Ishikawa (cell line): ENCODE data around the gene GBF1.

Experiments used
- CEBPB ChIP-seq: IDR thresholded peaks from 2 replicates; pipeline ENCODE4 v1.6.1; 2012
- CREB1 ChIP-seq: IDR thresholded peaks from 2 replicates; pipeline ENCODE4 v1.6.1; 2012; ENCODE audit warnings: low read depth
- EGR1 ChIP-seq: IDR thresholded peaks from 2 replicates; pipeline ENCODE4 v1.6.1; 2012
- EP300 ChIP-seq: IDR thresholded peaks from 2 replicates; pipeline ENCODE4 v1.6.1; 2012; ENCODE audit warnings: borderline replicate concordance
- FOXM1 ChIP-seq: IDR thresholded peaks from 2 replicates; pipeline ENCODE4 v1.6.1; 2012; ENCODE audit warnings: low read depth, borderline replicate concordance
- MAX ChIP-seq: IDR thresholded peaks from 2 replicates; pipeline ENCODE4 v1.6.1; 2012
- NFIC ChIP-seq: IDR thresholded peaks from 2 replicates; pipeline ENCODE4 v1.6.1; 2012
- RAD21 ChIP-seq: IDR thresholded peaks from 2 replicates; pipeline ENCODE4 v1.6.1; 2012; ENCODE audit warnings: low read depth
- TAF1 ChIP-seq: IDR thresholded peaks from 2 replicates; pipeline ENCODE4 v1.6.1; 2012; ENCODE audit warnings: low read depth, mild to moderate bottlenecking
- TCF12 ChIP-seq: IDR thresholded peaks from 2 replicates; pipeline ENCODE4 v1.6.1; 2012; ENCODE audit warnings: low read depth
- TEAD4 ChIP-seq: IDR thresholded peaks from 2 replicates; pipeline ENCODE4 v1.6.1; 2012
- YY1 ChIP-seq: IDR thresholded peaks from 2 replicates; pipeline ENCODE4 v1.6.1; 2012; ENCODE audit warnings: low read depth
- ZBTB7A ChIP-seq: IDR thresholded peaks from 2 replicates; pipeline ENCODE4 v1.6.1; 2012; ENCODE audit warnings: low read depth
- TF ChIP-seq, protein P1 (sequence below): IDR thresholded peaks from 2 replicates; pipeline ENCODE4 v1.6.1; 2012
- TF ChIP-seq, protein P2 (sequence below): IDR thresholded peaks from 2 replicates; pipeline ENCODE4 v1.6.1; 2012; ENCODE audit warnings: low read depth, mild to moderate bottlenecking

GBF1 gene

DNA sequence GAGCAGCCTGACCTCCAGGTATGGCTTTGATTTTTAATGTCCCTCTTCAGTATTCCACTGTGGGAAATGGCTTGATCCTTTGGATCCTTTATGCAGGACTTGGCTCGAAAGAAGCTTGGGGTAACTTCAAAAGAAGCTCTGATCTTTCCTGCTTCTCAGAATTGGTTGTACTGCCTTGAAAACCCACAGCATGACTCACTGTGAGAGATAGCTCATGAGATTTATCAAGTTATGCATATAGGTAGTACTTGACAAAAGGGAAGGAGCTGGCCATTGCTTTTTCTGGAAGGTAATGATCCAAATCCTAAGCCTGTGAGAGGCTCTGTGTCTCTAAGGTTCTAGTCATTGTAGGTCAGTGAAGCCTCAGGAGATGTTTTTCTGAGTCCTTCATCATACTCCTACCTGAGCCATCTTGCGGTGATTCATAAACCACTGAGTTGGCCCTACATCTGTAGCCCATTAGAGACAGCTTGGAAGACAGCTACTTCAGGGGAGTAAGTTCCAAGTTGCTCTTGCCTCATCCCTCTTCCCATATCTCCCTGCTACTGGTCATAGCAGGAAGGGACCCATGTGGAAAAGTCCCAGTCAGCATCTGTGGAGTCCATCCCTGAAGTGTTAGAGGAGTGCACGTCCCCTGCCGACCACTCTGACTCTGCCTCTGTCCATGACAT is 113.5 kb downstream of the GBF1 start:
- TF ChIP-seq MAX (no peak), CEBPB (no peak), EGR1 (no peak), YY1 (no peak), TEAD4 (no peak), FOXM1 (no peak), RAD21 (no peak), NFIC (no peak), ZBTB7A (no peak), TCF12 (no peak), TAF1 (no peak), CREB1 (no peak), EP300 (no peak)
- TF ChIP-seq, protein P1, sequence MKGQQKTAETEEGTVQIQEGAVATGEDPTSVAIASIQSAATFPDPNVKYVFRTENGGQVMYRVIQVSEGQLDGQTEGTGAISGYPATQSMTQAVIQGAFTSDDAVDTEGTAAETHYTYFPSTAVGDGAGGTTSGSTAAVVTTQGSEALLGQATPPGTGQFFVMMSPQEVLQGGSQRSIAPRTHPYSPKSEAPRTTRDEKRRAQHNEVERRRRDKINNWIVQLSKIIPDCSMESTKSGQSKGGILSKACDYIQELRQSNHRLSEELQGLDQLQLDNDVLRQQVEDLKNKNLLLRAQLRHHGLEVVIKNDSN, result no peak
- TF ChIP-seq, protein P2, sequence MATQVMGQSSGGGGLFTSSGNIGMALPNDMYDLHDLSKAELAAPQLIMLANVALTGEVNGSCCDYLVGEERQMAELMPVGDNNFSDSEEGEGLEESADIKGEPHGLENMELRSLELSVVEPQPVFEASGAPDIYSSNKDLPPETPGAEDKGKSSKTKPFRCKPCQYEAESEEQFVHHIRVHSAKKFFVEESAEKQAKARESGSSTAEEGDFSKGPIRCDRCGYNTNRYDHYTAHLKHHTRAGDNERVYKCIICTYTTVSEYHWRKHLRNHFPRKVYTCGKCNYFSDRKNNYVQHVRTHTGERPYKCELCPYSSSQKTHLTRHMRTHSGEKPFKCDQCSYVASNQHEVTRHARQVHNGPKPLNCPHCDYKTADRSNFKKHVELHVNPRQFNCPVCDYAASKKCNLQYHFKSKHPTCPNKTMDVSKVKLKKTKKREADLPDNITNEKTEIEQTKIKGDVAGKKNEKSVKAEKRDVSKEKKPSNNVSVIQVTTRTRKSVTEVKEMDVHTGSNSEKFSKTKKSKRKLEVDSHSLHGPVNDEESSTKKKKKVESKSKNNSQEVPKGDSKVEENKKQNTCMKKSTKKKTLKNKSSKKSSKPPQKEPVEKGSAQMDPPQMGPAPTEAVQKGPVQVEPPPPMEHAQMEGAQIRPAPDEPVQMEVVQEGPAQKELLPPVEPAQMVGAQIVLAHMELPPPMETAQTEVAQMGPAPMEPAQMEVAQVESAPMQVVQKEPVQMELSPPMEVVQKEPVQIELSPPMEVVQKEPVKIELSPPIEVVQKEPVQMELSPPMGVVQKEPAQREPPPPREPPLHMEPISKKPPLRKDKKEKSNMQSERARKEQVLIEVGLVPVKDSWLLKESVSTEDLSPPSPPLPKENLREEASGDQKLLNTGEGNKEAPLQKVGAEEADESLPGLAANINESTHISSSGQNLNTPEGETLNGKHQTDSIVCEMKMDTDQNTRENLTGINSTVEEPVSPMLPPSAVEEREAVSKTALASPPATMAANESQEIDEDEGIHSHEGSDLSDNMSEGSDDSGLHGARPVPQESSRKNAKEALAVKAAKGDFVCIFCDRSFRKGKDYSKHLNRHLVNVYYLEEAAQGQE, result no peak

- TF ChIP-seq YY1 (no peak), TCF12 (no peak), CREB1 (no peak), RAD21 (no peak), FOXM1 (no peak), EP300 (no peak), MAX (no peak), ZBTB7A (no peak), TEAD4 (no peak), NFIC (no peak), CEBPB (no peak), TAF1 (no peak), EGR1 (no peak)
- TF ChIP-seq, protein P2, result no peak
- TF ChIP-seq, protein P1, result no peak
Measured at GRCh38 chr10:102367441-102367840, 122.1 kb downstream of the GBF1 start.

GRCh38 chr10:102368077-102368476 is 122.7 kb downstream of the GBF1 start:
- TF ChIP-seq TAF1 (no peak), EGR1 (no peak), ZBTB7A (no peak), RAD21 (no peak), MAX (no peak), EP300 (peak; percentile 39; the same call in 1 of the 2 replicates), TEAD4 (peak; percentile 96), CREB1 (no peak), CEBPB (no peak), FOXM1 (no peak), NFIC (no peak), TCF12 (0 out of 2 replicates have a peak, but pooled peaks have one; percentile 19), YY1 (no peak)
- TF ChIP-seq, protein P1, result no peak
- TF ChIP-seq, protein P2, result no peak

- TF ChIP-seq RAD21, result no peak
- TF ChIP-seq MAX, result no peak
- TF ChIP-seq FOXM1, result no peak
- TF ChIP-seq TCF12, result no peak
- TF ChIP-seq YY1, result no peak
- no peak for TF ChIP-seq CEBPB
- no peak for TF ChIP-seq EP300
Measured at GRCh38 chr10:102371295-102371694, 126.0 kb downstream of the GBF1 start.
